ENCODE data around the gene DHX15.
"Not testable (repeated sequence)": the region's sequence is repeated elsewhere in the genome, so short reads cannot be mapped to it uniquely, and the experiment has no call there.

The DHX15 gene

DNA sequence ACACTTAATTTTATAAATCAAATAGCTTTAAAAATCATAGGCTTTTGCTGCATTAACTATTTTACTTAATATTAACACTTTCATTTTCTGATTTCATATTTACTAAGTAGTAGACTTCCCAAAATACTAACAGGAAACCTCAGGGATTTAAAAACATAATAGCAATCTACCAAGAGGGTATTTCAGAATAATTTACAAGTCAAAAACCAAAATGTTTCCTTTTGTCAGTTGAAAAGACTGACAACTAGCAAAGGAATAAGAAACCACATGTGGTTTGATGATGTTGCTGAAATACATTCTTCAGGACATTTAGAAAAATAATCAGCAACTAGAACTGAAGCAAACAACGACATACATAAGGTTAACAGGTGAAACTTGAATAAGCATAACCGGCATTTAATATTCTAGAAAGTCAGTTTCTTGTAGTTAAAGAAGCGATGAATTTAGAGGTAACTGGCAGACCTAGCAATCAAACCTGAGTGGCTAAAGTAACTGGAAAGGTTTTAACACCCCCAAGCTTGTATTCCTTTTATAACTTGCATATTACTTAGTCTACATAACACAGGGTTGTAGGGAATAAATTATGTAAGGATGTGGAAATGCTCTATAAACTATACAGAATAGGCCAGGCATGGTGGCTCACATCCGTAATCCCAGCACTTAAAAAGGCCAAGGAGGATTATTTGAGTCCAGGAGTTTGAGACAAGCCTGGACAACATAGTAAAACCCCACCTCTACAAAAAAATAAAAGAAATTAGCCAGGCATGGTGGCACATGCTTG lies 40.0 kb downstream of the DHX15 start:
- peak; percentile 24 for DNase-seq (ENCODE audit: low read depth)

- DNase-seq (ENCODE audit: low read depth): no peak
Observed at GRCh38 chr4:24537025-24537424, 47.3 kb downstream of the DHX15 start.

- DNase-seq (ENCODE audit: low read depth): no peak
Observed at GRCh38 chr4:24535399-24535798, 49.0 kb downstream of the DHX15 start.

- peak; percentile 63 for DNase-seq (ENCODE audit: low read depth)
Observed at GRCh38 chr4:24533364-24533763, 51.0 kb downstream of the DHX15 start.

DNA sequence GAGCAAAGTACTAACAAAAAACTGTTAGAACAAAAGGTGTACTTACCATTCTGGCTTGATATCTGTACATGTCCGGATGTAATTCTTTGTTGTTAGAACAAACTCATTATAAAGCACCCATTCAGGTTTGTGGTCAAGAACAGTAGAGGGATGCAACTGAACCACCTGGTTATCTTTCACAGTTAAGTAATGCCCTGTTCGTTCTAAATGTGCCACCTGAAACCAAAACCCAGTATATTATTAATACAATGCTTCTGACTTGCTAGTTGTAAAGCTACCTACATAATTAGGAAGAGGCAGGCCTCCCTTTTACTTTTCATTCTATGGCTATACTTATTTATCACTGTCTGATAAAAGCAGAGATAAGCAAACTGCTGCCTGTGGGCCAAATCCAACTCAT lies 54.8 kb downstream of the DHX15 start:
- no peak for DNase-seq (ENCODE audit: low read depth)

- peak; percentile 74 for DNase-seq (ENCODE audit: low read depth)
Observed at GRCh38 chr4:24527371-24527770, 57.0 kb downstream of the DHX15 start.

DNA sequence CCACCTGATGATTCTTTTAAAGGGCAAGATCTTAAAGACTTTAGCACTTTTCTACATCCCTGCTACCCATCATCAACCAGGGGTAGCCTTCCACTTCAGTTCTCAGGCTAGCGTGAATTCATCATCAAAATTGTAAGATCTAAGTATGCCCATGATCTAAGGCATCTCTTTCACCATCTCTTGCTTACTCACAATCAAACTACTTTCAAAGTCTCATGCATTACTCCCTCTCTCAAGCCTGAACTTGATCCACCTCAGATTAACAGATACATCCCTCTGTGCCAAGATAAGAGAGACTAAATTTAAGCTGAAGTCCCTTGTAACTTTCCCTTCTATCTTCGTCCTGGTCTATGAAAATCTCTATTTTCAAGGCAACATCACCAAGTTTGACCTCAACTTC lies 62.8 kb downstream of the DHX15 start:
- DNase-seq (ENCODE audit: low read depth): peak; percentile 22

DNA sequence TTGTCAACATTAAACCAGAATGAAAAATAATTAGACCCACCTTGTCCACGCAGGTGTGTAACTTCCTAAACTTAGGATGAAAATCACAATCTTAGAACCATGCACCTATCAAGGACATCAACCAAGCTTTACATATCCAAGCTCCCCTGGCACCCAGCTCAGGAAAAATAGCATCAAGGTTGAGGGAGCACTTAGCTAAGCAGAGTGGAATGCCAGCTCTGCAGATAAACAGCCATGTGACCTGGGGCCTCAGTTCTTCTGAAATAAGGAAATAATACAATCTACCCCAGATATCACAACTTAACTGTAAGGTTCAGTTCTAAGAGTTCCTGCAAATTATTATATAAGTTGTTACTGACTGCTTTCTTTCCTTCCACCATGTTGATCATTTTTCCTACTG lies 64.7 kb downstream of the DHX15 start:
- peak; percentile 87 for DNase-seq (ENCODE audit: low read depth)

- DNase-seq (ENCODE audit: low read depth): no peak
Observed at GRCh38 chr4:24517676-24518075, 66.7 kb downstream of the DHX15 start.

- DNase-seq (ENCODE audit: low read depth): no peak
Observed at GRCh38 chr4:24516926-24517325, 67.4 kb downstream of the DHX15 start.

GRCh38 chr4:24515698-24516097 lies 68.7 kb downstream of the DHX15 start:
- DNase-seq (ENCODE audit: low read depth): no peak

DNA sequence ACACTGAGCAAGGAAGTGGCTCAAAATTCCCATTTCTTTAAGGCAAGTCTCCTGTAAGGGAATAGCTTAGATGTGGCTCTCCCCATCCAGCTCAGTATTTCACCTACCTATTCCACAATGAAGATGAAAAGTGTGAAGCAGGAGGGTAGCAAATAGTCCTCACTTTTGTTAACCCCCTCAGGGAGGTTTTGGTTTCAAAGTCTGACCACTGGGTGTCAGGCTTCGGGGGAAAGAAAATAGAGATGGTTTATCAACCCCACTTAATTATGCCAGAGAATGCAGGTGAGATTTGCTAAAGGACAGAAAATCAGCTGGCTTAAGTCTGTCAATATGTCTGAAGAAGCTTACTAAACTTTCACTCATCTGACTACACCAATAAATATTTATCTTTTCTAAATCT lies 69.5 kb downstream of the DHX15 start:
- no peak for DNase-seq (ENCODE audit: low read depth)

GRCh38 chr4:24513718-24514117 lies 70.6 kb downstream of the DHX15 start:
- no peak for DNase-seq (ENCODE audit: low read depth)

GRCh38 chr4:24511371-24512063 lies 72.8 kb downstream of the DHX15 start:
- DNase-seq (ENCODE audit: low read depth): peak; percentile 54

GRCh38 chr4:24510091-24510490 lies 74.3 kb downstream of the DHX15 start:
- DNase-seq (ENCODE audit: low read depth): no peak

DNA sequence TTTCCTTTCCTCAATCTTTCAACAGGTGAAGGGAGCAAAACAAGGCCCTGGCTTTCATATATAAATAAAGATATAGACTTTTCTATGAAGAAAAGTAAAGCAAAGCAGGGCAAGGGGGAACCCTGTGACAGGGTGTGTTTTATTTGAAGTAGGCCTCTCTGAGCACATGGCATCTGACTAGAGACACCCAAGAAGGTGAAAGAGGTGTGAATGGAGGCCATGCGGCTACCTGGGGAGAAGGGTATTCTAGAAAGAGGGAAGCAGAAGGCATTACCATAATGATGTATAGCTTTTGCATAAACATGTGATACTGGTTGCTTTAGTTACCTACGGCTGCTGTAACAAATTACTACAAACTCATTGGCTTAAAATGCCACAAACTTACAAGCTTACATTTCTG lies 75.8 kb downstream of the DHX15 start:
- no peak for DNase-seq (ENCODE audit: low read depth)

GRCh38 chr4:24507439-24507838 lies 76.9 kb downstream of the DHX15 start:
- no peak for DNase-seq (ENCODE audit: low read depth)

DNA sequence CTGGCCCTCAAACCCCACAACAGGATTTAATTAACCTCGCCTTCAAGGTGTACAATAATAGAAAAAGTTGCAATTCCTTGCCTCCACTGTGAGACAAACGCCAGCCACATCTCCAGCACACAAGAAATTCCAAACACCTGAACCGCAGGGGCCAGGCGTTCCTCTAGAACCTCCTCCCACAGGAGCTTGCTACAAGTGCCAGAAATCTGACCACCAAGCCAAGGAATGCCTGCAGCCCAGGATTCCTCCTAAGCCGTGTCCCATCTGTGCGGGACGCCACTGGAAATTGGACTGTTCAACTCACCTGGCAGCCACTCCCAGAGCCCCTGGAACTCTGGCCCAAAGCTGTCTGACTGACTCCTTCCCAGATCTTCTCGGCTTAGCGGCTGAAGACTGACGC lies 81.3 kb downstream of the DHX15 start:
- DNase-seq (ENCODE audit: low read depth): not testable (repeated sequence)

- no peak for DNase-seq (ENCODE audit: low read depth)
Observed at GRCh38 chr4:24497221-24497620, 87.1 kb downstream of the DHX15 start.

DNA sequence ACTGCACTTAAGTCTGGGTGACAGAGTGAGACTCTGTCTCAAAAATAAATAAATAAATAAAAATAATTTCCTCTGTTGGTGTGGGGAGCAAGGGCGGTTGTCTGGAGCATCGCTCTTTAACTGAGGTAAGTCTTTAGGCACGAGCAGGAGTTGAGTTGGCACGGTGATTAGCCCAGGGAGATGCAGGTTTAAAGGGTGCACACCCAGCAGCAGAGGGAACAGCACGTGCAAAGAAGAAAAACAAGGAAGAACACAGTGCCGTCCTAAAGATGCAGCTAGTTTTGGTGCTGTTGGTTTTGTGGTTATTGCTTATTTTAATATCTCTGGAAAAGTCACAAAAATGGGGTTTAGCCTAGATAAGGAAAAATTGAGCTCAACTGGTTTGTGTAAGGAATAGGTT lies 87.8 kb downstream of the DHX15 start:
- DNase-seq (ENCODE audit: low read depth): no peak

- no peak for DNase-seq (ENCODE audit: low read depth)
Observed at GRCh38 chr4:24495388-24495787, 89.0 kb downstream of the DHX15 start.

DNA sequence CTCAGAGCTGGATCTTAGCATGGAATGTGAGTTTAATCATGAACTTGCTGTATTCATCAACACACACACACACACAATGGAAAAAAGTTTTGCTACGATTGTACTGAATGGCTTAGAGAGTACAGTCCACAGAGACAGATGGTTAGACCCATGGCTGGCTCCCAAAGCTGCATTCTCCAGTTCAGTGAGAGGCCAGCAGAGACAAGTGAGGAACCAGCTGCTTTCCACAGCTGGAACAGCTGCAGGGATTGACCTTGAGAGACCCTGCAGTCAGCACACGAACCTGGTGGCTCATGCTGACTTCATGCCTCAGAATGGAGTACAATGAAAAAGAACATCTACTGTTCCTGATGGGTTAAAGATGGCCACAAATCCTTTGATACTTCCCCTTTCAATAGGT lies 94.5 kb downstream of the DHX15 start:
- no peak for DNase-seq (ENCODE audit: low read depth)

DNA sequence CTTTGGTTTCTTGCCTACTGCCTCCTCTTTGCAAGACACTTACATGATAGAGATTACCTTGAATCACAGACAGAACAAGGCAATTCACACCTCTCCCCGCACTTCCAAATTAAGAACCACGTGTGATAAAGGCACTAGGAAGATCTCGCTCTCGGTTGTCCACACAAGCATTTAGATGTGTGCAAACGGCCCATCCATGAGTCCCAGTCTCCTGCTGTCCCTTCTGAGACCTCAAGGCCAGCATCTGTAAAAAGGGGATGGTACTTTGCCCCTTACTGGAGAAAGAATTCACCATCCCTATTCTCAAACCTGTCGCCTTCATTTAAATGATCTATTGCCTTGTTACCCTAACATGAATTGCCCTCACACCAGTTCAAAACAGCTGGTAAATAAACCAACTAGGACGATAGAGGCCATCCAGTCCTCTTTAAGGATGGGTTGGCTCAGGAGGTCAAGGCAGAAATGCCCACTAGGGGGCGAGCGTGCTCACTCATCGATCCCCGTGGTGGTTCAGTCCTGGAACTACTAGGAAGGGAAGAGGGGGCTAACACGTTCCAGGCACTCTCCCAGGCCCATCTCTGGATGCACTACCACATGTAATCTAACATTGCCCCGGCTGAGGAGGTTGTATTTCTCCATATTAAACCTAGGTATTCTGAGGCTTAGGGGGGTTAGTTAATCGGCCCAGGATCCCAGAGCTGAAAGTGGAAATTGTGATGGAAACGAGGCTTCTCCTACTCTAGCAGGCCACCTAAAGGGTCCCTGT lies 95.8 kb downstream of the DHX15 start:
- DNase-seq (ENCODE audit: low read depth): peak; percentile 55

Measured in iris pigment epithelial cell (primary cell).